22Rv1 (cell line): ENCODE data around the gene PBX1.

Source experiments
- H3K27ac ChIP-seq: fragments of 450-650 bp; 2 replicates; pipeline ENCODE4 v1.5.1; 2017
- CTCF ChIP-seq: fragments of 450-650 bp; IDR thresholded peaks from 2 replicates; pipeline ENCODE4 v1.5.1; 2017; ENCODE audit warnings: mild to moderate bottlenecking
- ZFX ChIP-seq: fragments of 450-650 bp; IDR thresholded peaks from 2 replicates; pipeline ENCODE4 v1.6.1; 2017; ENCODE audit warnings: antibody characterized with exemption, borderline replicate concordance

Gene PBX1

GRCh38 chr1:164558461-164559341 lies at the start of gene PBX1:
Gene PBX1 (plus strand): TSS chr1:164559184.
- H3K27ac ChIP-seq = peak within 1 kb of the TSS; percentile 69
- TF ChIP-seq CTCF (no peak), ZFX (no peak)

- no peak for TF ChIP-seq CTCF
- TF ChIP-seq ZFX = no peak
Observed at GRCh38 chr1:164510435-164510834, 48.5 kb upstream of the PBX1 start.

GRCh38 chr1:164511001-164511705 lies 47.8 kb upstream of the PBX1 start:
- TF ChIP-seq ZFX = no peak
- H3K27ac ChIP-seq = no peak overlapping the region

More at GRCh38 chr1:164510435-164510834, 48.5 kb upstream of the PBX1 start:
- no peak overlapping the region for H3K27ac ChIP-seq

- TF ChIP-seq CTCF (no peak), ZFX (no peak)
- H3K27ac ChIP-seq = no peak overlapping the region
Observed at GRCh38 chr1:164515231-164515630, 43.8 kb upstream of the PBX1 start.

- no peak overlapping the region for H3K27ac ChIP-seq
- TF ChIP-seq ZFX = no peak
- no peak for TF ChIP-seq CTCF
Observed at GRCh38 chr1:164515711-164516331, 43.2 kb upstream of the PBX1 start.

GRCh38 chr1:164516591-164516990 lies 42.4 kb upstream of the PBX1 start:
- H3K27ac ChIP-seq = no peak overlapping the region

More at GRCh38 chr1:164516591-164516990, 42.4 kb upstream of the PBX1 start:
- TF ChIP-seq ZFX = no peak
- TF ChIP-seq CTCF = no peak
